Measurements from ENCODE around the gene CD300A. TPM values are rescaled to one million over a fixed set of nuclear protein-coding genes. Genes with fewer than 3 reads are reported as not detected.

The CD300A gene
- total and polyA plus RNA-seq, 2 of the 4 experiments (the other 2 are of a cell fraction) = not detected

GRCh38 chr17:74427763-74428153 is 38.7 kb upstream of the CD300A start:
- Histone ChIP-seq H4K8ac (ENCODE audit: low read depth in 2 of 2, low read length in 2 of 2) (no peak overlapping the region), H3K18ac (ENCODE audit: low read depth, low read length) (no peak overlapping the region), H2BK15ac (ENCODE audit: low read depth, low read length) (no peak overlapping the region), H3K23ac (ENCODE audit: low read depth, low read length) (no peak overlapping the region), H2AFZ (replicated peaks; ENCODE audit: low read length, poor library complexity) (no peak overlapping the region), H3K56ac (ENCODE audit: extremely low read depth, insufficient read depth, low read length) (no peak overlapping the region), H3K9me3 (ENCODE audit: control insufficient read depth, insufficient read depth, low read length) (peaks cover 15% of the 10 kb centered on the region), H2AK9ac (replicated peaks; ENCODE audit: low read depth, low read length, poor library complexity) (no peak overlapping the region), H3K4me2 (ENCODE audit: low read depth, low read length) (no peak overlapping the region), H3K27ac (ENCODE audit: insufficient read depth, low read length) (no peak overlapping the region), H3K4me1 (ENCODE audit: control insufficient read depth, insufficient read depth, low read length) (no peaks in the 10 kb centered on the region), H3K27me3 (ENCODE audit: control insufficient read depth, insufficient read depth, low read length) (peaks cover 9% of the 10 kb centered on the region; the same call in 1 of the 2 replicates), H3K9ac (ENCODE audit: low read depth, low read length) (no peak overlapping the region), H3K36me3 (ENCODE audit: control insufficient read depth, insufficient read depth, low read length) (no peaks in the 10 kb centered on the region), H3K14ac (replicated peaks; ENCODE audit: low read depth, low read length) (no peak overlapping the region), H4K91ac (ENCODE audit: insufficient read depth, low read depth, low read length) (no peak overlapping the region), H3K79me1 (ENCODE audit: low read depth in 1 of 2, low read length in 2 of 2) (no peaks in the 10 kb centered on the region), H3K9me1 (ENCODE audit: insufficient read depth, low read length) (no peaks in the 10 kb centered on the region), H2BK20ac (ENCODE audit: low read depth, low read length) (no peak overlapping the region), H2BK5ac (ENCODE audit: low read depth, low read length, poor library complexity, severe bottlenecking) (no peak overlapping the region), H4K5ac (ENCODE audit: low read depth, low read length) (no peak overlapping the region), H2BK120ac (ENCODE audit: low read depth, low read length) (no peak overlapping the region), H3K4ac (ENCODE audit: low read depth, low read length) (no peak overlapping the region), H4K20me1 (ENCODE audit: insufficient read depth, low read length) (no peaks in the 10 kb centered on the region), H3K4me3 (ENCODE audit: insufficient read depth, low read depth, low read length) (no peak overlapping the region), H2AK5ac (ENCODE audit: low read depth, low read length) (no peak overlapping the region)
- no CpG with 5 or more reads among the region's 6 CpGs for WGBS, 2 experiments (ENCODE audit: extremely low coverage in 2 of 2, insufficient read length in 1 of 2)
- POLR2A ChIA-PET (ENCODE audit: unreplicated experiment) = no interaction called here
- TF ChIP-seq NFE2L2 (IDR thresholded peaks at IDR 0.05; ENCODE audit: low read depth, low read length) (no peak), USF2 (IDR thresholded peaks at IDR 0.05; ENCODE audit: low read depth, low read length) (no peak), ELK1 (IDR thresholded peaks at IDR 0.05; ENCODE audit: borderline replicate concordance, low read depth, low read length) (no peak), POLR2A (IDR thresholded peaks at IDR 0.05; ENCODE audit: low read depth, low read length) (no peak), BHLHE40 (IDR thresholded peaks at IDR 0.05; ENCODE audit: low read depth, low read length) (no peak), MAFK (IDR thresholded peaks at IDR 0.05; ENCODE audit: low read depth, low read length) (no peak), CEBPB (IDR thresholded peaks at IDR 0.05; ENCODE audit: low read depth, low read length) (no peak), SMC3 (IDR thresholded peaks at IDR 0.05; ENCODE audit: low read depth, low read length) (no peak), RFX5 (IDR thresholded peaks at IDR 0.05; ENCODE audit: low read depth, low read length) (no peak)
- CTCF ChIA-PET = no interaction called here
- ATAC-seq (ENCODE audit: low read depth) = no peak
- dilution Hi-C loops (cut with HindIII; ENCODE audit: low sequenced_read_pairs, unreplicated experiment) (no loop called here), intact Hi-C loops (cut with micrococcal nuclease) (no loop called here), in situ Hi-C loops (cut with MboI; ENCODE audit: low sequenced_read_pairs) (no loop called here)
- no TSS peak for BruUV-seq (replicated peaks)
- DNase-seq = no peak

Data from IMR-90 (cell line).